Measurements from ENCODE around the gene CTSZ. TPM values are rescaled to one million over a fixed set of nuclear protein-coding genes. Genes with fewer than 3 reads are reported as not detected.

The CTSZ gene
- total RNA-seq (2012; rRNA removed) (43.6 and 46.1 TPM in 2 replicates), polyA plus RNA-seq (2012; rRNA removed) (82.8 and 88.5 TPM in 2 replicates), Bru-seq, nascent RNA (percentile 65 among the genes with signal in this experiment), BruChase-seq, experiment 1, labeled RNA remaining after a 6-hour chase (percentile 63 among the genes with signal in this experiment), BruChase-seq, experiment 2, labeled RNA remaining after a 2-hour chase (percentile 58 among the genes with signal in this experiment)
- 78.1 and 134 TPM in 2 replicates for polyA plus RNA-seq (2012; cell fraction: cytosol; rRNA removed)
- 37.6 and 39.3 TPM in 2 replicates for polyA plus RNA-seq (2012; cell fraction: nucleus; rRNA removed; ENCODE audit: low replicate concordance)
- long read RNA-seq, partial matches to known transcripts, result 0 of 4 reads
- long read RNA-seq, other reads (novel, unspliced or antisense), result 2 of 4 reads

- H3K4me1 ChIP-seq (ENCODE audit: control insufficient read depth, insufficient read depth, low read length), result peaks cover 20% of the 10 kb centered on the region
- dilution Hi-C loops (cut with HindIII; ENCODE audit: low sequenced_read_pairs, unreplicated experiment), result no loop called here
- POLR2A ChIA-PET (ENCODE audit: unreplicated experiment), result no interaction called here
These were observed at the start of gene CTSZ for GRCh38 chr20:59006864-59007664. CTSZ (minus strand) TSS chr20:59007254; CDS start chr20:59007128, 126 bp downstream.

More at GRCh38 chr20:59006864-59007664, at the start of gene CTSZ:
- peak within 1 kb of the TSS; percentile 33; the same call in 1 of the 2 replicates for H3K27ac ChIP-seq (ENCODE audit: insufficient read depth, low read length)
- H3K18ac ChIP-seq (ENCODE audit: low read depth, low read length), result no peak within 1 kb of the TSS; the same call in 1 of the 2 replicates
- ATAC-seq (ENCODE audit: low read depth) (peak; percentile 91), DNase-seq (no peak)
- CTCF ChIA-PET, result no interaction called here
- peak within 1 kb of the TSS; percentile 81 for H3K4ac ChIP-seq (ENCODE audit: low read depth, low read length)
- H3K9me1 ChIP-seq (ENCODE audit: insufficient read depth, low read length), result peaks cover 15% of the 10 kb centered on the region; the same call in 1 of the 2 replicates
- peak within 1 kb of the TSS; percentile 1 for H2BK5ac ChIP-seq (ENCODE audit: low read depth, low read length, poor library complexity, severe bottlenecking)
- peak within 1 kb of the TSS; percentile 86 for H2AK5ac ChIP-seq (ENCODE audit: low read depth, low read length)
- peak within 1 kb of the TSS; percentile 94 for H2AFZ ChIP-seq (replicated peaks; ENCODE audit: low read length, poor library complexity)
- WGBS, 2 experiments (ENCODE audit: extremely low coverage in 2 of 2, insufficient read length in 1 of 2), result 17% methylated on average over 28 of the region's 82 CpGs; no CpG with 5 or more reads in 1 of the 2 experiments
- peak within 1 kb of the TSS; percentile 76 for H3K14ac ChIP-seq (replicated peaks; ENCODE audit: low read depth, low read length)
- no peak within 1 kb of the TSS; the same call in 1 of the 2 replicates for H2BK20ac ChIP-seq (ENCODE audit: low read depth, low read length)
- peak within 1 kb of the TSS; percentile 83 for H4K5ac ChIP-seq (ENCODE audit: low read depth, low read length)
- H4K91ac ChIP-seq (ENCODE audit: insufficient read depth, low read depth, low read length), result peak within 1 kb of the TSS; percentile 23
- H3K79me1 ChIP-seq (ENCODE audit: low read depth in 1 of 2, low read length in 2 of 2), result peaks cover 10 to 35% of the 10 kb centered on the region in 2 experiments; a peak in 3 of 4 replicates
- in situ Hi-C loops (cut with MboI; ENCODE audit: low sequenced_read_pairs) (no loop called here), intact Hi-C loops (cut with micrococcal nuclease) (no loop called here)
- H3K27me3 ChIP-seq (ENCODE audit: control insufficient read depth, insufficient read depth, low read length), result no peaks in the 10 kb centered on the region
- H3K4me3 ChIP-seq (ENCODE audit: insufficient read depth, low read depth, low read length), result peak within 1 kb of the TSS; percentile 66
- peak within 1 kb of the TSS; percentile 85 for H2AK9ac ChIP-seq (replicated peaks; ENCODE audit: low read depth, low read length, poor library complexity)
- TSS peak; percentile 80 for BruUV-seq (replicated peaks)
- H2BK15ac ChIP-seq (ENCODE audit: low read depth, low read length), result no peak within 1 kb of the TSS
- no peaks in the 10 kb centered on the region for H3K36me3 ChIP-seq (ENCODE audit: control insufficient read depth, insufficient read depth, low read length)
- H3K56ac ChIP-seq (ENCODE audit: extremely low read depth, insufficient read depth, low read length), result no peak within 1 kb of the TSS
- H3K4me2 ChIP-seq (ENCODE audit: low read depth, low read length), result peak within 1 kb of the TSS; percentile 89
- peak within 1 kb of the TSS; percentile 92 for H3K9ac ChIP-seq (ENCODE audit: low read depth, low read length)
- H4K8ac ChIP-seq (ENCODE audit: low read depth in 2 of 2, low read length in 2 of 2), result peak within 1 kb of the TSS; percentile 86 to 99
- H2BK120ac ChIP-seq (ENCODE audit: low read depth, low read length), result peak within 1 kb of the TSS; percentile 46
- H4K20me1 ChIP-seq (ENCODE audit: insufficient read depth, low read length), result no peaks in the 10 kb centered on the region; the same call in 1 of the 2 replicates
- H3K23ac ChIP-seq (ENCODE audit: low read depth, low read length), result peak within 1 kb of the TSS; percentile 88
- no peak for TF ChIP-seq CHD1 (IDR thresholded peaks at IDR 0.05; ENCODE audit: low read depth, low read length)
- no peak for TF ChIP-seq SMC3 (IDR thresholded peaks at IDR 0.05; ENCODE audit: low read depth, low read length)
- TF ChIP-seq POLR2A (IDR thresholded peaks at IDR 0.05; ENCODE audit: low read depth, low read length), result 0 out of 2 replicates have a peak, but pooled peaks have one; percentile 29
- no peaks in the 10 kb centered on the region for H3K9me3 ChIP-seq (ENCODE audit: control insufficient read depth, insufficient read depth, low read length)

Measured in IMR-90 (cell line).